Measurements from ENCODE around the gene CPNE7. TPM values are rescaled to one million over a fixed set of nuclear protein-coding genes. Genes with fewer than 3 reads are reported as not detected.

Gene CPNE7
- total and polyA plus RNA-seq, 2 of the 13 experiments (the other 11 are each of a cell fraction or from before 2014, with no cell fraction given): 0.59 TPM; not detected in 1

- POLR2A ChIA-PET: interaction anchor here (1.4 kb wide), 1 partner anchor 19 kb away, joined by 6 read pairs; no protein-coding TSS in a partner anchor
- intact Hi-C loops (cut with micrococcal nuclease; ENCODE audit: unreplicated experiment): no loop called here
- CTCF ChIA-PET (ENCODE audit: low intra/inter-chr PET ratio, low total read pairs): no interaction called here
These were observed 24.9 kb downstream of the CPNE7 start for GRCh38 chr16:89600427-89600826.

More at GRCh38 chr16:89600427-89600826, 24.9 kb downstream of the CPNE7 start:
- H4K20me1 ChIP-seq (ENCODE audit: insufficient read depth, low read length): no peaks in the 10 kb centered on the region
- in situ Hi-C loops (cut with HindIII; ENCODE audit: extremely low pct_ligation_motif_present, low pct_unique_long_range_greater_than_20kb): loop anchor here (5.0 kb wide), 1 partner anchor 42 kb away; no protein-coding TSS in a partner anchor
- H3K27ac ChIP-seq (ENCODE audit: extremely low read length, insufficient read depth, low read length): no peak overlapping the region
- no peak overlapping the region for H3K4me2 ChIP-seq (ENCODE audit: low read depth, low read length)
- no TSS peak for BruUV-seq (replicated peaks)
- peaks cover 16 to 31% of the 10 kb centered on the region in 2 experiments; a peak in 4 of 5 replicates for H3K27me3 ChIP-seq (ENCODE audit: control insufficient read depth in 1 of 2, insufficient read depth in 2 of 2, low read length in 2 of 2)
- DNase-seq (ENCODE audit: low spot score) (no peak), ATAC-seq (no peak), FAIRE-seq (no peak)
- no peaks in the 10 kb centered on the region for H3K36me3 ChIP-seq (replicated peaks in 1 of 2; ENCODE audit: control insufficient read depth in 1 of 2, insufficient read depth in 2 of 2, low read length in 2 of 2)
- peaks cover 21% of the 10 kb centered on the region; the same call in 1 of the 2 replicates for H3K4me1 ChIP-seq (ENCODE audit: insufficient read depth, low read length)
- 68% methylated on average over 8 of the region's 12 CpGs for WGBS (ENCODE audit: low lambda C conversion rate)
- no peaks in the 10 kb centered on the region for H3K9me3 ChIP-seq (ENCODE audit: low read length)
- H3K79me2 ChIP-seq (ENCODE audit: insufficient read depth, low read length): no peaks in the 10 kb centered on the region
- peak; percentile 89 for TF ChIP-seq MNT (IDR thresholded peaks at IDR 0.05)
- no peak for TF ChIP-seq ZBTB39 (CRISPR knock-in tag; IDR thresholded peaks at IDR 0.05)
- TF ChIP-seq ZNF562 (CRISPR knock-in tag; IDR thresholded peaks at IDR 0.05; ENCODE audit: borderline replicate concordance): 0 out of 2 replicates have a peak, but pooled peaks have one; percentile 17
- peak; percentile 53; the same call in 1 of the 2 replicates for TF ChIP-seq ZNF768 (CRISPR knock-in tag; IDR thresholded peaks at IDR 0.05)
- H3K9ac ChIP-seq (ENCODE audit: insufficient read depth, low read depth, low read length): no peak overlapping the region
- H3K4me3 ChIP-seq (replicated peaks in 1 of 3; ENCODE audit: insufficient read depth in 1 of 3, low read depth in 2 of 3, low read length in 3 of 3): no peak overlapping the region
- H2AFZ ChIP-seq (ENCODE audit: low read length): no peak overlapping the region

All from HepG2 (cell line).